CD4-positive, alpha-beta T cell treated with Interleukin-1 beta for 1 hour (primary cell): ENCODE data around the gene SCLY.
A peak's percentile ranks its signal among the peaks of the same experiment; 100 is the strongest.

Experiments
- DNase-seq, 2 donors: peaks; one replicate each; pipeline ENCODE4 v3.0.0-alpha.2; 2020 to 2022

SCLY gene

GRCh38 chr2:238098901-238099713 is 38.3 kb downstream of the SCLY start:
- DNase-seq, result no peak

DNA sequence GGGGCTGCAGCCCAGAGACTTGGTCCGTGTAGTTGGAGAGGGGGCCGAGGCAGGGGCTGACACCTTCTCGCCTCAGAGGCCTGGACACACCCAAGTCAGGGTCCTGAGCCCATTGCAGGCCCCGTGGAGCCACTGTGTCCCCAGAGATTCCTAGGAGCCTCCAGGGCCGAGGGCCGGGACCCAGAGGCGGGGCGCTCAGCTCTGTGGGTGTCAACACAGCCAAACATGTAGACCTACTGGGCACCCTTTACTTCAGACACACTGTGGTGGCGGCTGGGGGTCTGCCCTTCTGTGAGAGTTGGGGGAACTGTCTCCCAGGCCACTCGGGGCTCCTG is 38.9 kb downstream of the SCLY start:
- DNase-seq, result no peak

- DNase-seq, result no peak
These were observed 39.4 kb downstream of the SCLY start, which contains the start of gene ESPNL for GRCh38 chr2:238100049-238100820. TSS of gene ESPNL (plus strand) at chr2:238100340. CDS start at chr2:238100420, 80 bp downstream.

- no peak for DNase-seq
These were observed 40.3 kb downstream of the SCLY start for GRCh38 chr2:238100821-238101771.

GRCh38 chr2:238101891-238102841 is 41.4 kb downstream of the SCLY start:
- DNase-seq, result no peak

GRCh38 chr2:238102865-238103264 is 42.1 kb downstream of the SCLY start:
- no peak for DNase-seq

DNA sequence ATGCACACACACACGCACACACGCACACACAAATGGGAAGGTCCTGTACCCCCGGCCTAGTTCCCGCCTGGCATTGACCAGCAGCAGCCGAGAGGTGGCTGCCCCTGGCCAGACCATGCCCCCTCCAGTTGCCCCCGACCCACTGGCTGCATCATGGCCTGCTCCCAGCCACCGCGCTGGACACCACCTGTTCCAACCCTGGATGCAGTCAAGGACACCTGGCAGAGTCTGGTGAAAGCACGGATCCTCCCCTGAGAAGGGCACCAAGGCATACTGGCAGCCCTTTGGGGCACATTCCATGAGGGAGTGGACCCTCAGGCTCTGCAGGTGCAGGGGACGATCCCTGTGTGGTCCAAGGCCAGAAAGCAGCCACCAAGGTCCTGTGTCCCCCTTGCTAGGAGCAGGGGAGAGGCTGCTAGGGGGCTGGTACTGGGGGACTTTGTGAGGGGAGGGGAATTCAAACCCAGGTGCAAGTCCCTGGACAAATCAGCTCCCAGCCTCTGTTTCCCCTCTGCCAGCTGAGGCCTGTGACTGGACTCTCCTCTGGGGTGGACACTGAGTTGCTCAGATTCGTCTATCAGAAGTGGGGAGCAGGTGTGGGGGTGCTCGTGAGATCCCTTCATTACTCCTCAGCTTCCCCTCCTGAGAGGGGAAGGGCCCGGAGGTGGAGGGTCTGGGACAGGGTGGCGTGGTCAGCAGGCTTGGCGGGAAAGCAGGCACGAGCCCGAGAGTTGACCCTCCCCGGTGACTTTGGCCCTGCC is 42.8 kb downstream of the SCLY start:
- DNase-seq, result no peak

DNA sequence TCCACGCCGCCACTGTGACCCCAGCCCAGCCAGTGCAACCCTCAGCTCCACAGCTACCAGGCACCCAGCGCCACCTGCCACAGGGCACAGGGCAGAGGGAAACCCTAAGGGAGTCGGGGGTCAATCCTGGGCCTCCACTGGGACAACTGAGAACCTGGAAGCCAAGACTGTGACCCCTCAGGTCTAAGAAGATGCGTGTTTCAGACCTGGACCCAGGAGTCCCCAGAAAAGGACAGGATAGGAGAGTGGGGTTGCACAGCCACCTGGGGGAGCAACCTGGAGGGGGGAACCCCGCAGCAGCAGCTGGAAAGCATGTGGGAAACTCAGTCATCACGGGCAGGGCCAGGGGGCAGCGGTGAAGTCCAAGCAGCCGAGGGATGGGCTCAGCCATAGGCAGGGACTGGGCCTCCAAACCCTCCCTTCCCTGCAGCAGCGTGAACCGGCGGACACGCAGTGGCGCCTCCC is 43.5 kb downstream of the SCLY start:
- DNase-seq, result no peak

- no peak for DNase-seq
These were observed 44.0 kb downstream of the SCLY start for GRCh38 chr2:238104691-238105371.

GRCh38 chr2:238105506-238106338 is 44.9 kb downstream of the SCLY start:
- DNase-seq, result no peak

- DNase-seq, result no peak
These were observed 45.5 kb downstream of the SCLY start for GRCh38 chr2:238106339-238106697.

- no peak for DNase-seq
These were observed 46.1 kb downstream of the SCLY start for GRCh38 chr2:238106698-238107524.

GRCh38 chr2:238107525-238108422 is 47.0 kb downstream of the SCLY start:
- DNase-seq, result peak in 1 of 2 donors; percentile 67

DNA sequence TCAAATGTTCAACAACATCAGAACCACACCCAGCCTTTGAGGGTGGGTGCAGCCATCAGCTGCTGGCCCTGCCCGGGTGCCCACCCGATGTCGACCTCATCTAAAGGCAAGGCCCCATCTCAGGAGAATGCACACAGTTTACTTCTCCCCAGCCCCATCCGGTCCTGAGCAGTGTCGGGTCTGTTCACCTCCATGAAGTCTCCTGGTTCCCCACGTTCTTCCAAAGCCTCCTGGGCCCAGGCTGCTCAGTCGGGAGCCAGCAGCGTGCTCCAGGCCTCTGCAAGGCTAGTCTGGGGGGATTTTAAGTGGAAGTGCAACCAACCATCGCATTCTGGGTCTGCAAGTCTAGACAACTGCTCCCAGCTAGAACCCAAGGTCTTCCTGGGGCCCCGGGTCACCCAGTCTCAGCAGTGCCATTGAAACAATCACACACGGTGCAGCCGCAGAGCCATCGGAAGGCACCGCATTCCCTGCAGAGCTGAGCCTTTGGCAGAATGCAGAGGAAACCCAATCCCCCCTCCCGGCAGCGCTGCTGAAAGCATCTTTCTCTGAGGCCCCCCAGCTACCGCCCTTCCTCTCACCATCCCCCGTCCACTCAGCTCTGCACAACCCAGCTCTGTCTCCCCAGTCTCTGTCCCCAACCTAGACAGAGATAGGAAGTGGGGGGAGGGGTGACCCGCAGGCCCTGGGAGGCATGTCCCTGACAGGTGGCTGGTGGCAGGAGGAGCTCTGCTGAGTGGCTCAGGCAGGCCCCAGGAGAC is 47.8 kb downstream of the SCLY start:
- peak in 1 of 2 donors; percentile 42 for DNase-seq

- no peak for DNase-seq
These were observed 52.8 kb downstream of the SCLY start for GRCh38 chr2:238113611-238114010.

DNA sequence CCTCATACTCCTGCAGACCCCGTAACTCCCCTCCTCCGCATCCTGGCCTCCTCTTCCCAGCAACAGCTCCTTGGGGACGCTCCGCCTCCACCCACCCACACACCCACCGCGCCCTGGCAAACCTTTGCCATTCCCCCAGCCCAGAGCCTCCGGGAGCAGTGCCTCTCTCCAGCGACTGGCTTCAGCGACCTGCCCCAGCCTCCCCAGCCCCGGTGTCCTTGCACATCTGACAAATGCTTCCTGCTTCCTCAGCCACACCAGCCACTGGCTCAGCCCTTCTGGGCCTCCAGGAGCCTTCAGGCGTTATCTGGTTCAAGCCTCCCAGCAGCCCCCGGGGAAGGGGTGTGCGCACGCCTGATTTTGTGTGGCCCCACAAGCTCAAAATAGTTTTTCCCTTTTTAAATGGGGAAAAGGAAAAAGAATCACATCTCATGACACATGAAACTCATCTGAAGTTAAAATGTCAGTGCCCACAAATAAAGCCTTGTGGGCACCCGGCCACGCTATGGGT is 53.6 kb downstream of the SCLY start:
- DNase-seq, result no peak
